Fibroblast of skin of right biceps (primary cell): ENCODE results near the gene NCOA5.
A peak's percentile ranks its signal among the peaks of the same experiment; 100 is the strongest.
"Not testable (repeated sequence)": the region's sequence is repeated elsewhere in the genome, so short reads cannot be mapped to it uniquely, and the experiment has no call there.

ENCODE experiments used
- DNase-seq: peaks from one replicate; pipeline ENCODE4 v3.0.0-alpha.2; 2013

Gene NCOA5

DNA sequence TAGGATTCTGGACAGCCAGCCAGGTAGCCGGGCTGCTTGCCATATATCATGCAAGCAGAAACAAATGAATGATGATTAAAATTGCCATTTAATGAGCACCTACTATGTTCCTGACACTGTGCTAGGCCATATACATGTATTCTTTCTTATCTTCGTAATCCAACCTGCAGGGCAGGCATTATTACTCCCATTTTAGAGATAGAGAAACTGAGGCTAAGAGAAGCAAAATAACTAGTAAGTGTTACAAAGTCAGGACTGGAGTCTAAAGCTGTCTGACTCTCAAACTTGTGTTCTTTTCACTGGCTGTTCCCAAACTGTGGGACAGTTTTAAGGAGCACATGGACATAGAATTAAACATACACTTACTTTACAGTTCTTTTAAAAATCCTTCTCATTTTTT, 30.4 kb upstream of the NCOA5 start:
- DNase-seq: no peak

DNA sequence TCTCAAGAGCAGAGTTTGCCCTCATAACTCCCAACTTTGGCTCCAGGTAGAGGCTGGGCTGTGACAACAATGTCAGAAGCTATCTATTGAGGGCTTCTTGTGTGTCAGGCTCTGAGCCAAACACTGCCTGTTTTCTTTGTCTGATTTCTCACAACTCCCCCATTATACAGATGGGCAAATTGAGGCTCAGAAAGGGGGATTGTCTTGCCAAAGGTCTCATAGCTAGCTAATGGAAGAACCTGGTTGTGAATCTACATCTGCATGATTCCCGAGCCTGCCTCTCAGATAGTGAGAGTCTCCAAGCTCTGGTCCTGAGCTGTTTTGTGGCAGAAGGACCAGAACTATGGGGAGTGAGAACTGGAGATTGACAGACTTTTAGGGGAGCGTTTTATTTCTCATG, 29.8 kb upstream of the NCOA5 start:
- no peak for DNase-seq

DNA sequence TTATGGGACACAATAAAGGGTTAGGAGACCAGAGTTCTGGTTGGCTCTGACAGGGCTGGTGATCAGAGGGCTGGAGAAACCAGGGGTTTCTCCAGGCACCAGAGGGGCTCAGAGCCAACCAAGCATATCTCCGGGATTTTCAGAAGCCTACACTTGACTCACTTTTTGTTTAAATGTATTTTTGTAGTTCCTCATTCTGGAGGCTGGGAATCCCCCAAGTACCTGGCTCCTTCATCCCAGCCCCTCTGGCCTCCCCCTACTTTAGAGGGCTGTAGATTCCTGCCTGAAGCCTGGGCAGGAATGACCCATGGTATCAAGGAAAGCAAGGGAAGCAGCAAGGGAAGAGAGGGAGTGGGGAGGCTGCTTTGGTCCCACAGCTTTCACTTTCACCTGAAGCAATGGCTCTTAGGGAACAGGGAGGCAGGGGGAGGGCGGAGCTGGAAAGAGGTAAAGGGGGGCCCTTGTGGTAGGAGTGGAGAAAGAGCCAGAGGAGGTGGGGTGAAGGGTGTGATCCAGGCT, 29.3 kb upstream of the NCOA5 start:
- DNase-seq: no peak

DNA sequence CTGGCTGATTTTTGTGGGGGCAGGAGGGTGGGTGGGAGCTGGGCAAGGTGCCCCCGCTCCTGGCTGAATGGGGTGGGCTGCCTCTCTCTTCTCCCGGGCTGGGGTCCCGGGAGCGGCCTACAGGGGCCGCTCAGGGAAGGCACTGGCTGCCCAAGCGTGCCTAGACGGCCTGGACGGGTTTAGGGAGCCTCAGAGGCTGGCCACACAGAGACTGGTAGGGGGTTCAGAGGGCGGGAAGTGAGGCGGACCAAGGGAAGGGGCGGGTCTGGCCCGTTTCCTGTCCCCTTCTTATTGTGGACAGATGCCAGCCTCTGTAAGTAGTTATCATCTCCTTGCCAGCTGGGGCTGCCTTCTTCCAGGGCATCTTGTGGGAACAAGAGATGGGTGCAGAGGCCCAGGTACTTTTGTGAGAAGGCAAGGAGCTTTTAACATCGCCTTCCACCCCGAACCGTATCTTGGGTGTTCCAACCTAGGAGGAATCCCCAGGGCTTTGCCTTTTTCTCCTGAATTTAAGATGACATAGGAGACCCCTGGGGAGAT, 28.8 kb upstream of the NCOA5 start:
- DNase-seq: peak; percentile 13

DNA sequence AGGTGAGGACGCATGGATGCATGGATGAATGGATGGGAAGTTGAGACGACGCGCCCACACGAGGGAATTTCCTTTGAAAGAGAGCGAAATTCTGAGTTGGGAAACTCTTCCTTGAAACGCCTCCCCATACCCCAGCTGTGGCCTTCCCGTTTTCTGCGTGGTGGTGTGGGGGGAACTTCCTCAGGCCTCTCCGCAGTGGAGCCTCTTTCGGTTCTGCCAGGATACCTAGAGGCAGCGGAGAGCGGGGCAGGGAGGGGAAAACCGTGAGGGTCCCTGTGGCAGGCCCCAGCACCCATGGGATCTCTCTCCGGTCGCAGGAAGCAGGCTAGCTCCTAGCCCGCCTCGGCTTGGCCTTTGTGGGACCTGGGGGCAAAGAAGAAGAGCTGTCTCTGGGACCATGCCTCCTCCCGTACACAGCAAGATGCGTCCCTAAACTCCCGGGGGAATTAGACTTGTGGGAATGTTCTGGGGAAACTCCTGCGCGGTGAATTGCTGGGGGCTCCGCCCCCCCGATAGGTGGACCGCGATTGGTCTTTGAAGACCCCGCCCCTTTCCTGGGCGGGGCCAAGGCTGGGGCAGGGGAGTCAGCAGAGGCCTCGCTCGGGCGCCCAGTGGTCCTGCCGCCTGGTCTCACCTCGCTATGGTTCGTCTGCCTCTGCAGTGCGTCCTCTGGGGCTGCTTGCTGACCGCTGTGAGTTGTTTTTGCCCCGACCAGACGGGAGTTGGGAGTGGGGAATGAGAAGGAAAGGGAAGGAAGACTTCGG, 28.1 kb upstream of the NCOA5 start, which contains the start of gene CD40:
TSS of gene CD40 (plus strand) at position 611 of the 764 bp plus-strand sequence. CDS start at position 641, 30 bp downstream.
- DNase-seq: peak; percentile 86

DNA sequence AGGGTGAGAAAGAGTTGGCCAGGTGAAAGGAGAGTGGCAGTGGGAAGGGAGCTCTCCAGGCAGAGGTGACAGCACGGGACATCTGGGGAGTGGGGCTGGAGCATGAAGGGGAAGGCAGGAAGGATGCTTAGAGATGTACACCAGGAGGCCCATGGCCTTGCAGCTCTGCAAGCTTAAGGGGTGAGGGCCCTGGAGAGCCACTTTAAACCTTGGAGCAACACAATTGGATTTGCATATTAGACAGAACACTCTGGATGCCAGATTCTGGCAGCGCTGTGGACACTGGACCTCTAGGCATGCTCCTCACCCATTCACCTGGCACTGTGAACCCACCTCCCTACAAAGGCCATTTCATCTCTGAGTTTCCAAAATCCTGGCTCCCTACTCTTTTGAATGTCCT, 24.7 kb upstream of the NCOA5 start:
- no peak for DNase-seq

DNA sequence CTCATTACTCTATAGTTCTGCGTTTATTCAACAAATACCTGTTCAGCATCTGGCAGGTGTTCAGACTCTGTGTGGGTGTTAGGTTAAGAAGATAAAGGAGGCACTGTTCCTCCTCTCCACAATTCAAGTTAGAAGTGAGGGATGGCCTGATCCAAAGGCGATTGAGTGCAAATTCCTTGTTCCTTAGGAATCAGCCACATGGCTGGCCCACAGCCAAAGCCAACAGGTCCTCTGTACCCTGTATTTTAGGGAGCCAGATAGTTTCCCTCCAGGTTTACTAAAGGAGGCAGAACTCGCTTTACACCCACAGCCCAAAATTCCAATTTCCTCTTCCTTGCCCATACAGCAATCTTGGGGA, 23.3 kb upstream of the NCOA5 start:
- DNase-seq: no peak

DNA sequence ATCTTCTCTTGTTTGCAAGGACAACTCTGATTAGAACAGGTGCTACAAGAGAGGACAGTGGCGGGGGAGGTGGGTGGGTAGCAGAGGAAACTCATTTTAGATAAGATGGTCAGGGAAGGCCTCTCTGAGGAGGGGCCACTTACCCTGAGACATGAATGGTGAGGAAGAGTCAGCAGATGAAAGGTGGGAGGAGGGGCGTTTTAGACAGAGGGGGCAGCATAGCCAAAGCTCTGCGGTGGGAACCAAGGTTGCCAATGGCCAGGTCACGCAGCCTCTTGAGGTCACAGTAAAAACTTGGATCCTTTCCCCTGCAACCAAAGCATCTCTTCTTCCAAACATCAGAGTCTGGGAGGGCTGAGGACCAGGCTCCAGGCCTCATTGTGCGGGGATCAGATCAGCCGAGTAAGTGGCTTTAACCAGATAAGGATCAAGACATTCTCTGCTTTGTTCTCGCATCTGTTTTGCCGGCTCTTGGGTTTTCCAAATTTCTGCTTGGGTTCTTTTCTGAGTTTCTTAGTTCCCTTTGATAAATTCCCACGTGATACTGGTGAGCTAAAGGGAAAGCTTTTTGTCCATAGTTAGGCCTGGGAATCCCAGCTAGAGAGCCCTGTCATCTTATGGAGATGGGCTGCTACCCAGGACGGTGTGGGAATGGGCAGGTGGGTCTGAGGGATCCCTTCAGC, 22.8 kb upstream of the NCOA5 start:
- no peak for DNase-seq

DNA sequence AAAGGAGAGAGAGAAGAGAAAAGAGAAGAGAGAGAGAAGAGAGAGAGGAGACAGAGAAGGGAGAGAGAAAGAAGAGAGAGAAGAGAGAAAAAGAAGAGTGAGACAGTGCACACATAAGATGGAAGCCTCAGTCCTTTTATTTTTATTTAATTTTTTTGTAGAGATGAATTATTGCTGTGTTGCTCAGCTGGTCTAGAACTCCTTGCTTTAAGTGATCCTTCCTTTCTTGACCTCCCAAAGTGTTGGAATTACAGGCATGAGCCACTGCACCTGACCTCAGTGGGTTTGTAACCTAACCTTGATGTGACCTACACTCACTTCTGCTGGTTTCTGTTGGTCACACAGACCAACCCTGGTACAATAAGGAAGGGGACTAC, 22.1 kb upstream of the NCOA5 start:
- no peak for DNase-seq

DNA sequence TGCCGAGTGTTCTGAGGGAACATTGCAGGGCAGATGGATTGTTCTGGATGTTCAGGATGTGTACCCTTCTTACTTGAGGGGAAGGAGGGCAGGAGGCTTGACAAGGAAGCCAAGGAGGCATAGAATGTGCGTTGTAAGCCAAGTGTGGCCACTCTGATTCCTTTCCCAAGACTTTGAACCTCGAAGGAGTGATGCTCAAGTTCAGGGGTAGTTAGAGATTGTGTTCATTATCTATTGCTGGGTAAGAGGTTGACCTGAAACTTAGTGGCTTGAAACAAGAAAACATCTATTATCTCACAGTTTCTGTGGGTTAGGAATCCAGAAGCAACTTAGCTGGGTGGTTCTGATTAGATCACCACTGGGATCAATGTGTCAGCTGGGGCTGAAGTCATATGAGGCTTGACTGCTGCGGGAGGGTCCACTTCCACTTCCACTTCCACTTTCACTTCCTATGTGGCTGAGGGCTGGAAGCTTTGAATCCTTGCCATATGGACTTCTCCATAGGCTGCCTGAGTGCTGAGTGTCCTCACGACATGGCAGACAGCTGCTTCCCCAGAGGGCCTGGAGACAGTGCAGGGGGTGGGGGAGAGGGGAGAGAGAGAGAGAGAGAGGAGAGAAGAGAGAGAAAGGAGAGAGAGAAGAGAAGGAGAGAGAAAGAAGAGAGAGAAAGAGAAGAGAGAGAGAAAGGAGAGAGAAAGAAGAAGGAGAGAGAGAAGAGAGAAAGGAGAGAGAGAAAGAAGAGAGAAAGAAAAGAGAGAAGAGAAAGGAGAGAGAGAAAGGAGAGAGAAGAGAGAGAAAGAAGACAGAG, 21.5 kb upstream of the NCOA5 start:
- no peak for DNase-seq

DNA sequence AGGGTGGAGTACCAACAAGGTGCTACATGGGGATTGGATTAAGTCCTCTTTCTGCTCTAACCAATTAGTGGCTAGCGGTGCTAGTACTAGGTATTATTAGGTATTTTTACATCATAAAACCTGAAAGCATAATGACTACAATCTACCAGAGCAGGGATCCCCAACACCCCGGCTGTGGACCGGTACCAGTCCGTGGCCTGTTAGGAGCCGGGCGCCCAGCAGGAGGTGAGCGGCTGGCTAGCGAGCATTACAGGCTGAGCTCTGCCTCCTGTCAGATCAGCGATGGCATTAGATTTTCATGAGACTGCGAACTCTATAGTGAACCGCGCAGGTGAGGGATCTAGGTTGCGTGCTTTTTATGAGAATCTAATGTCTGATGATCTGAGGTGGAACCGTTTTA, 19.2 kb upstream of the NCOA5 start:
- no peak for DNase-seq

DNA sequence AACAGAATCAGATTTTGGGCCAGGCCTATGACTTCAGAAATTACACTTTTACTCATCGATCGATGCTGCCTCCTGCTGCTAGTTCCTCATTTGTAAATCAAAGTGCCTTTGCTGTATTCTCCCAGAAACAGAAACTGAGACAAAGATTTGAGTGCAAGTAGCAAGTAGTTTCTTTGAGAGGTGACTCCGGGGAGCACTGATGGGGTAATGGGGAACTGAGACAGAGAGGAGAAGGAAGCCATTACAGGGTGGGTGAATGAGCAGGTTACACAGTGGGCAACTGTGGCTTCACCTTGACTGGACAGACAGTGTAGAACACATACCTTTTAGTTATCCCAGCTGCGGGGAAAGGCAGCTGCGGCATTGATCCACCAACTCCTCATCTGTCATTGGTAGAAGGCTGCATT, 18.7 kb upstream of the NCOA5 start:
- DNase-seq: no peak

DNA sequence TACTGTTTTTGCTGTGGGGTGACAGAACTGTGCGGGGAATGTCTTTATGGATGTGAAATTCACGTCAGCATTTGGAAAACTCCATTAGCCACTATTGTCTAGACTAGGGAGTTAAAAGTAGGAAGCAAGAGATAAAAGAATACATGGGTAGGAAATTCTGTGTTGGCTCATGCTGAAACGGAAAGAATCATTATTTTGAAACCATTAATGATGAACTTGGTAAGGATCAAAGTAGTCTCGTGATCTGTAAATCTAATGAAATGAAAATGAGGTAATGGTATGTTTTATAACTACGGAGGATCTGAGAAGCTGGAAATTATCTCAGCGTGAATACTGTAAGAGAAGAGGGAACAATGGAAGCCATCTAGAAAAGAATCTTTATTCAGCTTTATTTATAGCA, 17.3 kb upstream of the NCOA5 start:
- DNase-seq: no peak

DNA sequence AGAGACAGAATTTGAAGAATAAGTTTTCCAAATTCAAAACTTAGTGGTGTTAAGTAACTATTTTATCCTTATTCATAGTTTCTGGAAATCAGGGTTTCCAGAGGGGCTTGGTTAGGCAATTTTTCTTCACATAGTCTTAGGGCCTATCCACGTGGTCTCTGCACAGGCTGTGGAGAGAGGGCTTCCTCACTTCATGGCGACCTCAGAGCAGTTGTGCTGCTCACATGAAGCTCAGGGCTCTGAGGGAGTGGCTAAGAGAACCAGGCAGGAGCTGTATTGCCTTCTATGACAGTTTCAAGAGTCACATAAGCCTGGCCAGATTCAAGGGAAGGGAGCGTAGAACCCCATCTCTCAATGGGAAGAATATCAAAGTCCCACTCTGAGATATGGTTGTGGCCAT, 14.5 kb upstream of the NCOA5 start:
- DNase-seq: no peak

DNA sequence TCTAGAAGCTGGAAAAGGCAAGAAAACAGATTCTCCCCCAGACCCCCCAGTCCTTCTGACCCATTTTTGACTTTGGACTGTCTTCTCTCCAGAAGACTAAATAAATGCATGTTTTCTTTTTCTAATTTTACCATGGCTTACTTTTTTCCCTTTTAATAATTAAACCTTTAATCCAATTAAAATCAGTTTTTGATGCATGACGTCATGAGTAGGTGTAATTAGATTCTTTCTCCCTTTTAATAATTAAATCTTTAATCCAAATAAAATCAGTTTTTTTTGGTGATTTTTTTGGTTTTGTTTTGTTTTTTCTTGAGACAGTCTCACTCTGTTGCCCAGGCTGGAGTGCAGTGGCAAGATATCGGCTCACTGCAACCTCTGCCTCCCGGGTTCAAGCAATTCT, 13.2 kb upstream of the NCOA5 start:
- DNase-seq: no peak

DNA sequence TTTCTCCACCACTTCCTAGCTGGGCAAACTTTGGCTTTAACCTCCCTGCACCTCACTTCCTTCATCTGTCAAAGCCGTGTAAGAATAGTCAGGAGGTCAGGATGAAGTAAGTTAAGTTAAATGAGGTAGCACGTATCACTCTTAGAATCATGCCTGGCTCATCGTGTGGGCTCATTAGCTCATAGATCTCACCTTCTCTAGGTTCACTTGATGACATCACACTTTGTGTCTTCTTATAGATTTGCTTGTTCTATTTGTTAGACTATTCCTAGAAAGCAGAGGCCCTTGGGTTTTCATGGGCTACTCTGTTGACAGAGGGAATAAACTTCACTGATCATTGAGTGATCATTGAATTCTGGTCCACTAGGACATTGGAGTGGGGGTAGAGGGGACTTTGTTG, 12.2 kb upstream of the NCOA5 start:
- no peak for DNase-seq

DNA sequence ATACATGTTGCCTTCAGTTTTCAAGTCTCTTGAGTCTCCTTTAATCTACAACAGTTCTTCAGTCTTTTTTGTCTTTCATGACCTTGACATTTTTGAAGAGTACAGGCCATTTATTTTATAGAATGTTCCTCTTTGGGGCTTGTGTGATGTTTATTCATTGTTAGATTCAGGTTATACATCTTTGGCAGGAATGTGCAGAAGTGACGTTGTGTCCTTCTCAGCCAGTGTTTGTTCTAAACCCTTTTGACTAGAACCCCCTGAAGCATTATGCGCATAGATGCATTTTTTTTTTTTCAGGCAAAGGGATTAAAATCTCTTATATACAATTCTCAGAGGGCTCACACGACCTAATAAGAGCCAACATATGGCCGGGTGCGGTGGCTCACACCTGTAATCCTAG, 11.2 kb upstream of the NCOA5 start:
- DNase-seq: no peak

DNA sequence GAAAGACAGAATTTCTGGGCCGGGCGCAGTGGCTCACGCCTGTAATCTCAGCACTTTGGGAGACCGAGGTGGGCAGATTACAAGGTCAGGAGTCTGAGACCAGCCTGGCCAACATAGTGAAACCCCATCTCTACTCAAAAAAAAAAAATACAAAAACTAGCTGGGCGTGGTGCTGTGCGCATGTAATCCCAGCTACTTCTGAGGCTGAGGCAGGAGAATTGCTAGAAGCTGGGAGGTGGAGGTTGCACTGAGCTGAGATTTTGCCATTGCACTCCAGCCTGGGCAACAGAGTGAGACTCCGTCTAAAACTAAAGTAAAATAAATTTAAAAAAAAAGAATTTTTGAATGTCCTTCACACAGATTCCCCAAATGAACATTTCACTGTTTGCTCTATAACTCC, 10.7 kb upstream of the NCOA5 start:
- not testable (repeated sequence) for DNase-seq

DNA sequence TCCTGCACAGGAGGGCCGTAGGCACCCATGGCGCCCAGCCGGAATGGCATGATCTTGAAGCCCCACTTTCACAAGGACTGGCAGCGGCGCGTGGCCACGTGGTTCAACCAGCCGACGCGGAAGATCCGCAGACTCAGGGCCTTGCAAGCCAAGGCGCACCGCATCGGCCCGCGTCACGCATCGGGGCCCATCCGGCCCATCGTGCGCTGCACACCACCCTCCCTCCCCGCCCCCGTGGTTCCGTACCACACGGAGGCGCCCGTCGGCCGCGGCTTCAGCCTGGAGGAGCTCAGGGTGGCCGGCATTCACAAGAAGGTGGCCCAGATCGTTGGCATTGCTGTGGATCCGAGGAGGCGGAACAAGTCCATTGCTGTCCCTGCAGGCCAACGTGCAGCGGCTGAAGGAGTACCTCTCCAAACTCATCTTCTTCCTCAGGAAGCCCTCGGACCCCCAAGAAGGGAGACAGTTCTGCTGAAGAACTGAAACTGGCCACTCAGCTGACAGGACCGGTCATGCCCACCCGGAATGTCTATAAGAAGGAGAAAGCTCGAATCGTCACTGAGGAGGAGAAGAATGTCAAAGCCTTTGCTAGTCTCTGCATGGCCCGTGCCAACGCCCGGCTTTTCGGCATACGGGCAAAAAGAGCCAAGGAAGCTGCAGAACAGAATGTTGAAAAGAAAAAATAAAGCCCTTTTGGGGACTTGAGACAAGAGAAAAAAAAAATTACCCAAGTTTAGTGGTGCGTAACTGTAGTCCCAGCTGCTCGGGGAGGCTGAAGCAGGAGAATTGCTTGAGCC, 9.9 kb upstream of the NCOA5 start:
- DNase-seq: no peak

DNA sequence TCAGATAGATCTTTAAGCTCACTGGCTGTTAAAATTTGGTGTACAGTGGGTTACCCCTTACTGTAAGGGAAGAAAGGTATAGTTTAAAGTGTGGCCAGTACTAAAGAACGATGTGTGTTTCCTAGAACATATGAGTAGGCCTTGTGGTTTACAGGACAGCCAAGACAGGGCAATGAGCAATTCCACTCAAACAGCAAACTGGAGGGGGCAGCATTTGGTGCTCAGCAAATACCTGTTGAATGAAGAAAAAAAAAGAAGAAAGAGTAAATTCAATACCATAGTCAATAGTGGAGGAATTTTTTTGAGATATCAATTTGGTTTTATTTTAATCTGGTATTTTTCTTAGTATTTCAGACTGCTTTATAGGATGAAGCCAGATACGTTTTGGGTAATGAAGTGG, 3.8 kb upstream of the NCOA5 start:
- no peak for DNase-seq

DNA sequence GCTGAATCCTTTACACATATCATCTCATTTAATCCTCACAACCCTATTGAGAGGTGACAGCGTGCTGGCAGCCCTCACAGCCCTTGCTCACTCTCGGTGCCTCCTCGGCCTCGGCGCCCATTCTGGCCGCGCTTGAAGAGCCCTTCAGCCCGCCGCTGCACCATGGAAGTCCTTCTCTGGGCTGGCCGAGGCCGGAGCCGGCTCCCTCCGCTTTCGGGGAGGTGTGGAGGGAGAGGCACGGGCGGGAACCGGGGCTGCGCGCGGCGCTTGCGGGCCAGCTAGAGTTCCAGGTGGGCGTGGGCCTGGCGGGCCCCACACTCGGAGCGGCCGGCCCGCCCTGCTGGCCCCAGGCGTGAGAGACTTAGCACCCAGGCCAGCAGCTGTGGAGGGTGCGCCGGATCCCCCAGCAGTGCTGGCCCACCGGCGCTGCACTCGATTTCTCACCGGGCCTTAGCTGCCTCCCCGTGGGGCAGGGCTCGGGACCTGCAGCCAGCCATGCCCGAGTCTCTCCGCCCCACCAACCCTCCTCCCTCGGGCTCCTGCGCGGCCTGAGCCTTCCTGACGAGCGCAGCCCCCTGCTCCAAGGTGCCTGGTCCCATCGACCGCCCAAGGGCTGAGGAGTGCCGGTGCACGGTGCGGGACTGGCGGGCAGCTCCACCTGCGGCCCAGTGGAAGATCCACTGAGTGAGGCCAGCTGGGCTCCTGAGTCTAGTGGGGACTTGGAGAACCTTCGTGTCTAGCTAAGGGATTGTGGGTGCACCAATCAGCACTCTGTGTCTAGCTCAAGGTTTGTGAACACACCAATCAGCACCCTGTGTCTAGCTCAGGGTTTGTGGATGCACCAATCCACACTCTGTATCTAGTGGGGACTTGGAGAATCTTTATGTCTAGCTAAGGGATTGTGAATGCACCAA, 2.1 kb upstream of the NCOA5 start:
- not testable (repeated sequence) for DNase-seq

DNA sequence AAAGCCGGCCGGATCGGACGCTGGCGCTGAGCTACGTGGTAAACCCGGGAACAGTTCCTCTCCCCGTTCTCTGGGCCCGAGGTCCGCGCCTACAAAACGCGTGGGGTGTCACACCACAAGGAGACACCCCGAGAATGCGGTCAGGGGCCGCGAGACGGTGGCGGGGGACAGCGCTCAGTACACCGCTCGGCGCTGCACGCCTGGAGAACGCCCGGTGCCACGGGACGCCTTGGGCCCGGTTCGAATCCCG, 670 bp downstream of the NCOA5 start:
- no peak for DNase-seq
